ENCODE measurements around the gene TMIE.
"Not testable (repeated sequence)": the region's sequence is repeated elsewhere in the genome, so short reads cannot be mapped to it uniquely, and the experiment has no call there.

Gene TMIE

GRCh38 chr3:46690798-46691197 lies 10.4 kb upstream of the TMIE start:
- DNase-seq: no peak

- DNase-seq: no peak
Measured at GRCh38 chr3:46692566-46692990, 8.6 kb upstream of the TMIE start.

- DNase-seq: peak; percentile 83
Measured at GRCh38 chr3:46693038-46693891, 7.9 kb upstream of the TMIE start, which contains the start of gene ALS2CL. Gene ALS2CL, minus strand, starts transcription at chr3:46693679. Its CDS starts 4,239 bp downstream, at chr3:46689440.

DNA sequence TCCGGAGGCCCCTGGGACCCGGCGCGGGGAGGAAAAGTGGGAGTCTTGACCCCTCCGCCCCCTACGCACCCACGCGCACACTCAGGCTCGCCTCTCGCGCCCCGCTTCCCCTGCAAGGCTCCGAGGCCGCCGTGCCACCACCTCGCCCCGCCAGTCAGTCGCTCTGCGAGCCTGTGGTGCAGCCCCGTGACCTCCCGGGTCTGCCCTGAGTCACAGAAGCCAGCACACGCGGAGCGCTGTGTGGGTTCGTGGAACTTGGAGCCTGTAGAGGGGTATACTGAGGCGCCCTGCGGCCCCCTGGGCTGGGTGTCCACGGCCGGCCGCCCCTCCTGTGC lies 7.3 kb upstream of the TMIE start:
- no peak for DNase-seq

GRCh38 chr3:46694520-46694919 lies 6.7 kb upstream of the TMIE start:
- DNase-seq: no peak

- DNase-seq: peak; percentile 57
Measured at GRCh38 chr3:46695177-46695961, 5.8 kb upstream of the TMIE start.

GRCh38 chr3:46695962-46696894 lies 5.0 kb upstream of the TMIE start:
- no peak for DNase-seq

DNA sequence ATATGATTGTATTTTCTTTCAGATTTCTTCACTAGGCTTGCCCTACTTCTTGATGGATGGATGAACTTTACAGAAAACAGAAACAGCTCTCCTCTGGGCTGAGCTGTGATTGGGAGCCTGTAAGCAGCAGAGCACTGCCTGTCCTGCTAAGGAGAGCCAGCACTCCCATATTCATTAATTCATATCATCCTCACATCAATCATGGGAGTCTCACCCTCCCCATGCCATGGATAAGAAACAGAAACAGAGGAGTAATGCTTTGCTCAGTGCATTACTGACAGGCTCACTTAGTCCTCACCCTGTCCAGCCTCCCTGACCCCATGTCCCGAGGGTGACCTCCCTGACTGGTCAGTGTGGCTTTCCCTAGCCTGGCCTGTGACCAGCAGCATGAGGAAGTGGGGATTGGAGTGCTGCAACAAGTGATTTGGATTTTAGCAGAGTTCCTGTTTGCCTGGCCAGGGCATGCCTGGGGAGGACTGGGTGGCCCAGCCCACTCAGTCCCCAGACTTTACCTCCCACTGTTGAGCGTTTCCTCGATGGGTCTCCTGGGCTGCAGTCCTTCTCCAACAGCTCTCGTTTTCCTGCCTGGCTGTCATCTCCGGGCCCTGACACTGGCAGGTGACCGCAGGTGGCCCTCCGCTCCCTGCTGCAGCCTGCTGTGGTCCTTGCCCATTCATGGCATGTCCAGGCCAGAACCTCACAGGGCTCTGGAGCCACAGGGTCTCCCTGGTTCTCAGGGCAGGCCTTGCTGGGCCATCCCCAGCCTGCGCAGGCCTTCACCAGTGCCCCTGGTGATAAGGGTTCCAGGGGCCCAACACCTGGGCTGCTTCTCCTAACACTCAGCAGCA lies 1.3 kb upstream of the TMIE start:
- no peak for DNase-seq

- DNase-seq: no peak
Measured at GRCh38 chr3:46700772-46701171, 420 bp upstream of the TMIE start.

DNA sequence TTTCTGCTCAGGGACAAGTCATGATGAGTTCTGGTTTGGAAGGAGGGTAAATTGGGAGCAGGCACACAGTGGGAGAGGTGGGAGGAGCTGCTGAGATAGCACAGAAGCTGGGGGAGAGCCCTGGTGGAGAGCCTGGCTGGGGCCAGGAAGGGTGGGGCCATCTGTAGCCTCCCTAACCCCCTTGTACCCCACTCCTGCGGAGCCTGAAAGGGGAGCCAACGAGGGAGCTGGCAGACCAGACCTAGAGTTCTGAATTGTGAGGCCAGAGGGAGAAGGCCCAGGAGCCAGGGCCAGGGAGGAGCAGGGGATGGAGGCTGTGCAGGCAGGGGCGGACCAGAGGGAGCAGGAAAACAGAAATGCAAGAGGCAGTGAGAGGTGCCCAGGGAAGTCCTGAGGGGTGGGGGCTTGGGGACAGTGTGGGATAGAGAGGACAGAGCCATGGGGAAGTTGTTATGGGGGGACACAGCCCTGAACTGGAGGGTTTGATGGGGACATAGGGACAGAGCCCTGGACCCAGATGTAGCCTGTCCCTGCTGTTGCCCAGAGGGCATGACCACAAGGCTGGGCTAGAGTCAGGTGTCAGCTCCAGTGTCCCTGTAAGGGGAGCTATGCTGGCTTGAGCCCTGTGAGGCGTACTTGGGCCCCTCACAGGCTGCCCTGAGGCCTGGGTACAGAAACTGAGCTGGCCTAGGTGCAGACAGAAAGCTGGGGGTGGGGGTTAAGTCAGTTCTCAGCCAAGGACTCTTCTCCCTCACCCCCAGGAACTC lies 1.2 kb downstream of the TMIE start:
- DNase-seq: no peak

DNA sequence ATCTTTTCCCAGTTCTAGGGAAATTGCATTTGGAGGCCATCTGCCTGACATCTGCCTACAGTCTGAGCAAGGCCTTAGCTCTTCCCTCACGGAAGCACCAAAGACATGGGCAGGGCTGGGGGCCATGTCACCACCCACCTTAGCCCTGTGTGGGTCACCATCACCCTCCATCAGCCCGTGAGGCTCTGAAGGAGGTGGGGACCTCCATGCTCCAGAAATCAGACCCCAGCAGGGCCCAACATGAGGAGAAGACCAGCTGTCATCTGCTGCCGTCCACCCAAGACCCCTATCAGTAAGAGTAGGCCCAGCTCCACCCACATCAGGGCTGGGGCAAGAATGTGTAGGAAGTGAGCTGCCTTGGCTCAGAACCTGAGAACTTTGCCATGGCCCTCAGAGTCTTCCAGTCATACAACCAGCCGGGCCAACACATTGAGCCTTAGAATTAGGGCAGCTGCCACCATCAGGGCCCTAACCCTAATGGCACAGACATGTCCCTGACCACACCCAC lies 1.9 kb downstream of the TMIE start:
- DNase-seq: no peak

- DNase-seq: not testable (repeated sequence)
Measured at GRCh38 chr3:46704346-46704745, 3.2 kb downstream of the TMIE start.

DNA sequence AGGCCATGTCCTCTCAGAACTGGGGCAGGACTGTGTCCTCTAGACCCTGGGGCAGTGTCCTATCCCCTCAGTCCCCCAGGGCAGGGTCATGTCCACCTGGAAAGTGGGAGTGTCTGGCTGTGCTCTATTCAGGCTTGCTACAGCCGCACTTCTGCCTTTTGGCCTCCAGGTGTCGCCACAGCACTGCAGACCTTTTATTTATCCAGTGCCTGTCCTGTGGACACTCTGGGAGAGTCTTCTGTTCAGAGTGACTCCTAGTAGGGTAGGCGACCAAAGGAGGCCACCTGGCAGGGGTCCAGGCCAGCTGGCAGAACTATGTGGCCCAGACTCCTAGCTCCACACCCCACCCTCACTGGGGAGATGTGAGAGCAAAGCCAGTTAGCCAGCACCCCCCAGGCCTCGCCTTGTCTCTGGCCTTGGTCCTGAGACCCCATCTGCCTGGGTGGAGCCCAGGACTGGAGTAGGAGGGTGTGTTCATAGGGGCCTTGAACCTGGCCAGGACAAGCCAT lies 3.9 kb downstream of the TMIE start:
- DNase-seq: peak; percentile 75

GRCh38 chr3:46705751-46706552 lies 4.8 kb downstream of the TMIE start:
- DNase-seq: no peak

DNA sequence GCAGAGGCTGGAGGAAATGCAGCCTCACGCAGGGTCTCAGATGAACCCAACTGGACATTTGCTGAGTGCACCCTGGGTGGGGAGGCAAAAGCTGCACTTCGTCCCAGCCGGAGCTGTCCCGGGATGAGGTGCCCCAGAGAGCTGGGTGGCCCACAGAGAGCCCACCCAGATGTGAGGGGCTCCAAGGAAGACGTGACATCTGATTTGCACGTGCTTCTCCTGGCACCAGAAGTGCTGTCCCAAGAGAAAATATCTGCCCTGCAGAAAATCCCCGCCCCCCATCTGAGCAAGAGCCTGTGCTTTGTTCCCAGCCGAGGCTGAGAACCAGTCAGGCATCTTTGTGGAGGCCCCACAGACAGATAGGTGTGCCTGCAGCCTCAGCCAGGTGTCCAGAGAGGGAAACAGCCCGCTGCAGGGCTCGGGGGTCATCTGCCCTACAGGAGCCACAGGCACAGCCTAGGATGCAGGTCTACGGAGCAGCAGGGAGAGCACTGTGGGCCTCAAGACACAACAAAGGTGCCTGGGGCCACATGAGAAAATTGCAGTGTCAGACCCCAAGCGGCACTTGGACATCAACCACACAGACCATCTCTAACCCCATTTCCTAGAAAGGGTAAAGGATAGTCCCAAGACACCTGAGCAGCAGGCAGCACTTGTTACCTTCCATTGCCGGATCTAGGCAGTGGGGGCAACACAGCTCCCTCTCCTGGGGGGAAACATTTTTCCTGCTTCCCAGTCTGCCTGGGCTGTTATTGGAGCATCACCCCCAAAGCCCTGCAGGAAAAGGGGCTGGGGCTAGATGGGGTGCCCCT lies 5.8 kb downstream of the TMIE start:
- no peak for DNase-seq

GRCh38 chr3:46707601-46708011 lies 6.4 kb downstream of the TMIE start:
- DNase-seq: no peak

DNA sequence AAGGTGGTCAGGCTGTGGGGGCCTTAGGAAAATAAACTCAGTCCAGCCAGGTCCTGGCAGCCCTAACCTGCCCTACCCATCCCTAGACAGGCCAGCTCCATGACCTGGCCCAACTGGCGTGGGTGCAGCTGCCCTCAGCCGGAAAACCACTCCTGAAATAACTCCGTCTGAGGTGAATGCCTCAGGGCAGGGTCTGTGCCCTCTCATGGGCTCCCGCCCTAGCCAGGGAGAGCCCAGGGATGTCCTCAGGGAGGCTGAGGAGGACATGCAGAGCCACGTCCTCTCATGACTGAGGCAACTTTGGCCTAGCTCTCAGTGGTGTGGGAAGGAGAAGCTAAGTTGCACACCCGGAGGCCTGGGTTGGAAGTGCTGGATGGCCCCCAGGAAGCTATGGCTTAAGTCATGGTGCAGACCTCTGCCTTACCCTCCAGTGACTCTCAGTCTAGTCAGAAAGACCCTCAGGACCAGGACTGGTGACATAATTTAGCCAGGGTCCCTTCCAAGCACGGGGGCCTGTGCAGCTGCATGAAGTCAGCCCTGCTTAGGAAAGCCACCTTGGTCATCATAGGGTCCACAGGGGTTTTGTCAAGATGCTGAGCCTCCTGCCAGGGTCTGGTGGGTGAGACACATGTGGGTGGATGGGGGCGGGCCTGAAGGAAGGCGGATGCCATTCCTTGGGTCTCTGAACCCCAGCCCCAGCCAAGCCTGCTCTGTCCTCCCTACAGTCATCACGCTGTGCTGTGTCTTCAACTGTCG lies 7.4 kb downstream of the TMIE start:
- no peak for DNase-seq

DNA sequence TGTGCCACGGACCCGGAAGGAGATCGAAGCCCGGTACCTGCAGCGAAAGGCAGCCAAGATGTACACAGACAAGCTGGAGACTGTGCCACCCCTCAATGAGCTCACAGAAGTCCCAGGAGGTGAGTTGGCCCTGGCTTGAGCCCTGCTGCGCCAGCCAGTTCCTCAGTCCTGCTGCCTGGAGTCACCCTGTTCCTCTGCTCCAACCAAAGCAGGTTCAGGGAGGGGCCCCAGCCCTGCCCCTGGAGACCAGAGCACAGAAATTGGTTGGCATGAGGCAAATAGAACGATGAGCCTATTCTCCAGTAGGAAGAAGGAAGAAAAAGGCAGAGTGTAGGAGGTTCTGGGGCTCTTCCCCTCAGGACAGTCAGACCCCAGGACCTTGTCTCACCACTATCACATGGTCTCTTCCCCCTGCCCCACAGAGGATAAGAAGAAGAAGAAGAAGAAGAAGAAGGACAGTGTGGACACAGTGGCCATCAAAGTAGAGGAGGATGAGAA lies 8.0 kb downstream of the TMIE start:
- DNase-seq: no peak
